Thoracic aorta (tissue), 2 donors: Measurements from ENCODE around the gene STUM. TPM values are rescaled to one million over a fixed set of nuclear protein-coding genes. Genes with fewer than 3 reads are reported as not detected.
"Not testable (repeated sequence)": the region's sequence is repeated elsewhere in the genome, so short reads cannot be mapped to it uniquely, and the experiment has no call there.

Experiments used
- ATAC-seq: fragments of 150-250 bp; one replicate; pipeline ENCODE4 v1.8.0; 2017; ENCODE audit warnings: low read depth; ENCODE audit not compliant: insufficient number of reproducible peaks, low FRiP score
- DNase-seq: peaks from one replicate; pipeline ENCODE4 v3.0.0-alpha.2; 2020; ENCODE audit warnings: low spot score
- H3K27ac ChIP-seq, 2 donors: fragments of 200-600 bp; sonication (generic); 1 replicate in 1 of 2; 2 replicates in 1 of 2; pipeline ENCODE4 v1.5.1; 2016; ENCODE audit warnings: mild to moderate bottlenecking in 2 of 2, moderate library complexity in 2 of 2
- H3K27me3 ChIP-seq: fragments of 200-600 bp; sonication (generic); replicated peaks from 2 replicates; pipeline ENCODE4 v1.6.0; 2016; ENCODE audit warnings: mild to moderate bottlenecking; ENCODE audit not compliant: insufficient read depth
- H3K36me3 ChIP-seq: fragments of 200-600 bp; sonication (generic); one replicate; pipeline ENCODE4 v1.5.1; 2016
- H3K4me1 ChIP-seq, 2 donors: fragments of 200-600 bp; sonication (generic); 1 replicate in 1 of 2; 2 replicates in 1 of 2; pipeline versions ENCODE4 v1.5.1 to v1.6.0; 2016; ENCODE audit warnings: low read depth in 2 of 2, mild to moderate bottlenecking in 1 of 2; ENCODE audit not compliant: control insufficient read depth in 1 of 2
- H3K4me3 ChIP-seq: fragments of 200-600 bp; sonication (generic); 2 replicates; pipeline ENCODE4 v1.5.1; 2016; ENCODE audit warnings: mild to moderate bottlenecking
- H3K9me3 ChIP-seq: fragments of 200-600 bp; sonication (generic); 2 replicates; pipeline ENCODE4 v1.5.1; 2016
- CTCF ChIP-seq: fragments of 200-600 bp; sonication (generic); IDR thresholded peaks from one replicate; pipeline ENCODE4 v1.5.1; 2019; ENCODE audit warnings: antibody characterized with exemption
- total RNA-seq, 2 donors: library from RNA; depleted of rRNA; stranded (reverse); fragments of >200 nt; gene quantifications; one replicate each; pipeline versions ENCODE4 v1.1.0 to v1.2.3, GENCODE V29; 2016

The STUM gene, protein sequence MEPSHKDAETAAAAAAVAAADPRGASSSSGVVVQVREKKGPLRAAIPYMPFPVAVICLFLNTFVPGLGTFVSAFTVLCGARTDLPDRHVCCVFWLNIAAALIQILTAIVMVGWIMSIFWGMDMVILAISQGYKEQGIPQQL
- total RNA-seq, result 1 to 10 TPM in 1 of 2 donors, under 1 TPM in 1; 0.41 to 1.6 TPM

- Histone ChIP-seq H3K27me3 (no peaks in the 10 kb centered on the region), H3K9me3 (no peaks in the 10 kb centered on the region), H3K27ac (no peak within 1 kb of the TSS), H3K4me3 (peak within 1 kb of the TSS; percentile 77), H3K36me3 (no peaks in the 10 kb centered on the region), H3K4me1 (peaks cover 17 to 22% of the 10 kb centered on the region in 2 donors)
- no peak for DNase-seq
- no peak for TF ChIP-seq CTCF
- ATAC-seq, result no peak
These were observed at the start of gene STUM for GRCh38 chr1:226548256-226549093. STUM (plus strand) TSS chr1:226548764; CDS start chr1:226548905, 141 bp downstream.

DNA sequence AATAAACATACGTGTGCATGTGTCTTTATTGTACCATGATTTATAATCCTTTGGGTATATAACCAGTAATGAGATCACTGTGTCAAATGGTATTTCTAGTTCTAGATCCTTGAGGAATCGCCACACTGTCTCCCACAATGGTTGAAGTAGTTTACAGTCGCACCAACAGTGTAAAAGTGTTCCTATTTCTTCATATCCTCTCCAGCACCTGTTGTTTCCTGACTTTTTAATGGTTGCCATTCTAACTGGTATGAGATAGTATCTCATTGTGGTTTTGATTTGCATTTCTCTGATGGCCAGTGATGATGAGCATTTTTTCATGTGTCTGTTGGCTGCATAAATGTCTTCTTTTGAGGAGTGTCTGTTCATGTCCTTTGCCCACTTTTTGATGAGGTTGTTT lies 48.9 kb upstream of the STUM start:
- ATAC-seq, H3K4me3 ChIP-seq, H3K27ac ChIP-seq, H3K4me1 ChIP-seq, H3K27me3 ChIP-seq, H3K9me3 ChIP-seq, DNase-seq, H3K36me3 ChIP-seq: not testable (repeated sequence)

DNA sequence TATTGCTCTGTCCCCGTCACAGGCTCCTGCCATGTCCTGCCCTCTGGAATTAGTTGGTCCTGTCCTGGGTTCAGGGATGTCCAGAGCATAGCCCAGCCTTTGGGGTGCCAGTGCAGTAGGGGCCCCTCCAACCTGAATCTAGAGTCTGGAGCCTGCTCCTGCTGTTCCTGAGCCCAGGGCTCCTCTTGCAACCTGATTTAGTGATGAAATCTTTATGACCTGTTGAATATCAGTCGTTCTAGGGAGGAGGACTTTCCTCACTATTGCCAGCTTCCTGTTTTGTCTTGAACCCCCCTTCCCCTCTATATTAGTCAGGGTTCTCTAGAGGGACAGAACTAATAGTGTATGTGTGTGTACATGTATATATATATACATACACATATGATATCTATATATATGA lies 42.5 kb upstream of the STUM start:
- TF ChIP-seq CTCF, result no peak

GRCh38 chr1:226506921-226507320 lies 41.6 kb upstream of the STUM start:
- Histone ChIP-seq H3K27me3 (no peaks in the 10 kb centered on the region), H3K4me1 (no peaks in the 10 kb centered on the region), H3K36me3 (no peaks in the 10 kb centered on the region), H3K27ac (no peak overlapping the region), H3K9me3 (no peaks in the 10 kb centered on the region), H3K4me3 (no peak overlapping the region)
- ATAC-seq (no peak), DNase-seq (no peak)
- TF ChIP-seq CTCF, result no peak

More for the DNA sequence above, 42.5 kb upstream of the STUM start:
- H3K36me3 ChIP-seq, result no peaks in the 10 kb centered on the region
- no peak overlapping the region for H3K27ac ChIP-seq
- ATAC-seq (no peak), DNase-seq (no peak)
- no peaks in the 10 kb centered on the region for H3K4me1 ChIP-seq
- no peaks in the 10 kb centered on the region for H3K9me3 ChIP-seq
- H3K4me3 ChIP-seq, result no peak overlapping the region
- H3K27me3 ChIP-seq, result no peaks in the 10 kb centered on the region

DNA sequence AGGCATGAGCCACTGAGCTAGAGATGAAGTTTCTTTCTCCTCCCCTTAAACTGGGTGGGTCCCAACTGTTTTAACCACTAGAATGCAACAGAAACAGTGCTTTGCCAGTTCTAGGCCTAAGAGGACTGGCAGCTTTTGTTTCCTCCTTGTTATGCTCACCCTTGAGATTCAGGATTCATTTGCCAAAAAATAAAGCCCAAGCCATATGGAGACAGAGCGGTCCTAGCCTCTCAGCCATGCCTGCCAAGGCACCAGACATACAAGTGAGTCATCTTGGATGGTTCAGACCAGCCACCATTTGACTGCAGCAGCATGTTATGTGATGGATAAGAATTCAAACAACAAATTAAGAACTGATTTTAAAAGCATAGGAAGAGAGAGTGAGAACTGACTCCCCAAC lies 38.1 kb upstream of the STUM start:
- Histone ChIP-seq H3K4me3 (no peak overlapping the region), H3K27me3 (no peaks in the 10 kb centered on the region), H3K27ac (no peak overlapping the region), H3K4me1 (no peaks in the 10 kb centered on the region), H3K36me3 (no peaks in the 10 kb centered on the region), H3K9me3 (no peaks in the 10 kb centered on the region)
- TF ChIP-seq CTCF, result no peak
- DNase-seq (no peak), ATAC-seq (no peak)
